Activated CD8-positive, alpha-beta memory T cell treated with anti-CD3 and anti-CD28 coated beads, Interleukin-2, amount 50 U/mL, for 24 hours (primary cell): ENCODE data around the gene UBE2J2.
"Not testable (repeated sequence)": the region's sequence is repeated elsewhere in the genome, so short reads cannot be mapped to it uniquely, and the experiment has no call there.

ENCODE experiments used
- DNase-seq: peaks from one replicate; pipeline ENCODE4 v3.0.0-alpha.2; 2020; ENCODE audit errors: extremely low read depth

UBE2J2 gene

DNA sequence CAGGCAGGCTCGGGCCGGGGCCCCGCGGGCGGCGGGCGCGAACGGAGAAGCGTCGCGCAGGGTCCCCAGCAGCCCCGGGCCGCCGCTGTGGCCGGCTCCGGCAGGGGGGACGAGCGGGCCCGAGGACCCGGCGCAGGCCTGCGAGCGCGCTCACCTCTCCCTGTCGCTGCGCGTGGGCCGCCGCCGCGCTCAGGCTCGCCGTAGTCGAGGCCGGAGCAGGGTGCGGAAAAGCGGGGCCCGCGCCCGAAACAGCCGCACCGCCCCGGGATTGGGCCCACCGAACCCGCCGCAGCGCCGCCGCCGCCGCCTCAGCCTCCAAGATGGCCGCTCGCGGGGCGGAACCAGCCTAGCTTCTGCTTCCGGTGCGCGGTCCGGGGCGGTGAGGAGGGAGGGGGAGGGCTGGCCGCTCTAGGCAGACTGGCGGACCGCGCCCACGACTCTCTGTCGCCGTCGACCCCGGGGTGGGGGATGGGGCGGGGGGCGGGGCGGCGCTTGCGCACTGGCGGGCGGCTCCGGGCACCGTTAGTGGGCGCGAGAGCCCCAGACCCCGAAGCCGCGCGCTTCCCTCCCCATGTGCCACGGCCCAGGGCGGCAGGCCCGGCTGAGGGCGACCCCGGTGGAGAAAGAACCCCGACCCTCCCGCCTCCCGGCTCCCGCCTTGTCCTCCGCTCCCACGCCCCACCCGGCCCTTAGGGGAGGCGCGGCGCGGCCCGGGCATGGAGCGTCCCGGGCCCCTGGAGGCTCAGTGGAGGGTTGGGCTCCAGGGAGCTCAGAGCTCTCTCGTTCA lies at the start of gene UBE2J2:
Gene UBE2J2 (minus strand): TSS at position 343 of the 787 bp plus-strand sequence. CDS start 5,862 bp downstream, outside the sequence.
- peak; percentile 84 for DNase-seq

DNA sequence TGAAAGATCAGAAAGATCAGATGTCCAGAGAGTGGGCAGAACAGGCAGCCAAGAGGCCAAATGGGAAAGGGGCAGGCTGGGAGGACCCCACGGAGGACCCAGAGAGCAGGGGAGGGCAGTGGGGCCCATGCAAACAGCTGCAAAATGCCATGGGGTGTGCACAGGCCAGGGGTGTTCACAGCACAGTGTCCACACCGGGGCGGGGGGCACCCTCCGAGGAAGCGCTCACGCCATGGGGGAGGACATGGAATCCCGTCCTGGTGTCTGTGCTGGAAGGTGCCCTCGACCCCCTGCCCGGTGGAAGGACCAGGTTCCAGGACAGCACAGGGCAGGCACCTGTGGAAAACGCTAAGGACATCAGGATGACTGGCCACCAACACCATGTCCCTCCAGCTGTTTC lies 49.3 kb upstream of the UBE2J2 start:
- no peak for DNase-seq

DNA sequence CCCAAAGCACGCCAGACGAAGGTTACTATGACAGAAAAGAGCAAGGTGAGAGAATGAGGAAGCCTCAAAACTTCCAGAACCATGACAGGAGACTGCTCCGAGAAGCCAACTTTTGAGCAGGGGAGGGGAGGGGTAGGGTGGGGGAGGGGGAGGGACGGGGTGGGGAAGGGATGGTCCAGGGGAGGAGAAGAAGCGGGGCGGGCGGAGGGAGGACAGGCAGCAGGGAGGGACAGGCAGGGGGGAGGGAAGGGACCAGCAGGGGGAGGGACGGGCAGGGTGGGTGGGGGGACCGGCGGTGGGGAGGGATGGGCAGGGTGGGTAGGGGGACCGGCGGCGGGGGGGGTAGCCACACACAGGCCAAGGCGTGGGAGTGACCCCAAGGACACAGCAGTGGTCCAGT lies 48.8 kb upstream of the UBE2J2 start:
- DNase-seq, result no peak

DNA sequence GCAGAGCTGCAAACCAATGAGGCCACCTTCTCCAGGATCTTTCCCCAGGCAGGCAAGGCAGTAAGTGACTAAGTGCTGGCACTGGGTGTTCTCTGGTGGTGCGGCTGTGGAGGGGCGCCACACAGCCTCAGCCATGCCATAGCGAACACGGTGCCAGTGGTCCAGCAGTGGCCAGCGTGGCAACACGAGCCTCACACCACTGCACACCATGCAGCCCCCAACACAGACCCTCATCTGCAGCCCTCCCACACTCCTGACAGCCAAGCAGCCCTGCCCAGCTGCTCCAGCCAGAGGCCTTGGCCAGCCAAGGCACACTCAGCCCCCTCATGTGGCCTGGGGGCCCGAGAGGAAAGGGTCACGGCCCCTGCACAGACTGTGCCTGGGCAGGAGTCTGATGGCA lies 47.8 kb upstream of the UBE2J2 start:
- no peak for DNase-seq

DNA sequence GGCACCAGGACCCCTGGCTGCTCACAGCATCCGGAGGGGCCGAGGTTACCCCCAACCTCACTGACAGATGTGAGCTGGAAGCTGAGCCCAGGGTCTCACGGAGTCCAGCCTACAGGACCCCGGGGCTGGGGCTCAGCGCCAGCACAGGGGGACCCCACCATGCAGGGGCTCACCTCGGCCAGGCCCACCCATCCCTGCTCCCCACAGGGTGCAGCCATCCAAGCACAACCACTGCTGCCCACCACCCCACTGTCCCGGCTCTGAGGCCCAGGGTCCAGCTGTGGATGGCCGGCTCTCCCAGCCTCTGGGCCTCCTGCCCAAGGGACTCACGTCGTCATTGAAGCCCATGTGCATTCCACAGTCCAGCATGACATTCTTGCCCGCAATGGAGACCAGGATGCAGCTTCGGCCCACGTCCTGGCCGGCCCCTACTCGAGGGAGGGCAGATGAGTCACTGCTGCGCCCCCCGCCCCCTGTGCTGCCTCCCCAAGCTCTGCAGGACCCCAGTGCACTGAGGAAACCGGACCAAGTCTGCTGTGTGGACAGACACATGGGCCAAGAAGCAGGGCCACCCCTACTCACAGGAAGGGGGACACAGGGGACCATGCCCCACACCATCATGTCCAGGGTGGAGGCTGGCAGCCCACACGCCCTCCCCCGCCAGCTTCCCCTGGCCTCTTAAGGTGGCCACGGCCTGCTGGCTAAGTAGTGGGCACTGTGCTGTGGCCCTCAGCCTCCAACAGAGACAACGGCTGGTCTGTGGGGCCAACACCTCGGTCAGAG lies 47.2 kb upstream of the UBE2J2 start:
- DNase-seq, result no peak

DNA sequence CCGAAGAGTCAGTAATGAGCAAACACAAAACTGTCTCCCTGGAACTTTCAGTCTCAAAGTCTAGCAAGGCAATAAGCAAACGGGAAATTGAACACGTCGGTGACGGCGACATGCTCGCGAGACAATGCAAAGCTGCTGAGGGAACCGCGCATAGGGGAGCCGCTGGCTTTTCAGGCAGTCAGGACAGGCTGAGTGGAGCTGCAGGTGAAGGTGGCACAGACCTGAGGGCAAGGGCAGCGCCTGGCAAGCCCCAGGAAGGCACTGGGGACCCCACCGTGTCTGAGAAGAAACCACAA lies 45.9 kb upstream of the UBE2J2 start:
- no peak for DNase-seq

DNA sequence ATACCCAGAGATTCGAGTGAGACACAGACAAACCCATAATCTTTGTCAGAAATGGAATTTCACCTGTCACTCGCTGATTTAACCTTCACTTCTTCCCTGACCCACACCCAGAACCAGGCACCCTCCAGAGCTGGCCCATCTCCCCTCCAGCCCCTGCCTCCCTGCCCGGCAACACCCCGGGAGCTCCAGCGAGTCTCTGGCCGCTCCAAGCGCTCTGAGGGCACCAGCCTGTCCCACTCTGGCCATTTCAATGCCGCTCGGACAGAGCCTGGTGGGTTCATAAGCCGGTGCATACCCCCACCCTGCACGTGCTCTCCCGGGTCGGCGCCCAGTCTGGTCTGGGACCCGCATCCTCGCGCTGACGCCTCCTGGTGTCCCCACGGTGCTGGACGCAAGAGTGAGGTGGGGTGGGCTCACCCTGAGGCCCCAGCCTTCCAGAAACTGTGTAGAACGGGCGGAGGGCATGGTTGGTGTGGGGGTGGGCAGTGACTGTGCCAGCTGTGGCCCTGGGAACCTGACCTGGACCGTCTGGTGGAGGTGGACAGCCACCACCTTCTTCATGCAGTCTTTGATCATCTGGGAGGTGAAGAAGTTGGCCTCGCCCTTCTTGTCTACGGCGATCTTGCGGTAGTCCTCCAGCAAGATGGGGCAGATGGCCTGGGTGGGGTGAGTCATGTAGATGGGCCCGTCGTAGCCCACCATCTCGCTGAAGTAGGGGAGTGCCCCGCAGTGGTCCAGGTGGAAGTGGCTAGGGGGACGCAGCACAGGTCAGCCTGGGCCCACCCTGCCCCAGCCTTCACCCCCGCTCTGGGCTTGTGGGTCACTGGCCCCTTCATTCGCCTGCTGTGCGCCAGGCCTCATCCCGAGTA lies 45.4 kb upstream of the UBE2J2 start:
- DNase-seq, result no peak

DNA sequence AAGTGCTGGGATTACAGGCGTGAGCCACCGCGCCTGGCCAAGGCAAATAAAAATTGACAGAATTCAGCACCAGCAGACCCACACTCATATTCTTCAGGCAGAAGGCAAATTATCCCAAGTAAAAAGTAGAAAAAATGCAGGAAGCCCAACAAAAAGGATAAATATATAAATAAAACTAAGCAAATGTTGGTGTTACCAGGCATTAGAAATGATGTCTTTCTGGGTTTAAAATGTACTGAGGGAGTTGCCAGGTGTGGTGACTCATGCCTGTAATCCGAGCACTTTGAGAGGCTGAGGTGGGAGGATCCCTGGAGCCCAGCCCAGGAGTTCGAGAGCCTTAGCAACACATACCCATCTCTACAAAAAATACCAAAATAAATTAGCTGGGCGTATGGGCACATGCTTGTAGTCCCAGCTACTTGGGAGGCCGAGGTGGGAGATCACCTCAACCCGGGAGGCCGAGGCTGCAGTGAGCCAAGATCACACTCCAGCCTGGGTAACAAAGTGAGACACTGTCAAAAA lies 44.5 kb upstream of the UBE2J2 start:
- DNase-seq, result no peak

DNA sequence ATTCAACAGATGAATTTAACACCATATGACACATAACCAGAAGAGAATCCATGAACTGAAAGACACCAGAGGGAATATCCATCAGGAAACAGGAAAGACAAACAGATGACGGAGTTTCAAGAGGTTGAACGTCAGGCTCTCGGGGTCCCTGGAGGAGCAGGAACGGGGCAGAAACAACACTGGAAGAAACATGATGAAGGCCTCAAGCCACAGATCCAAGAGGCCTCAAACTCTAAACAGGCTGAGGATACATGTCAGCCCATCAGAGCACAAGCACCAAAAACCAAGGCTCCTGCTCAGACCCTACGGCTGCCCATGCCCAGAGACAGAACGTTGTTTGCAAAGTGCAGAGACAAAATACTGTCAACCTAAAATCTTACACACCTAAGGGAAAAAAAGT lies 43.8 kb upstream of the UBE2J2 start:
- no peak for DNase-seq

DNA sequence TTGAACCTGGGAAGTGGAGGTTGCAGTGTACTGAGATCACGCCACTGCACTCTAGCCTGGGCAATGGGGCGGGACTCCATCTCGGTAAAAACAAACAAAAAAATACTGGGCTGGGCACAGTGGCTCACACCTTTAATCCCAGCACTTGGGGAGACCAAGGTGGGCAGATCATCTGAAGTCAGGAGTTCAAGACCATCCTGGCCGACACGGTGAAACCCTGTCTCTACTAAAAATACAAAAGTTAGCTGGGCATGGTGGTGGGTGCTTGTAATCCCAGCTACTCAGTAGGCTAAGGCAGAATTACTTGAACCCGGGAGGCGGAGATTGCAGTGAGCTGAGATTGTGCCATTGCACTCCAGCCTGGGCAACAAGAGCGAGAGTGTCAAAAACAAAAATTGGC lies 42.5 kb upstream of the UBE2J2 start:
- DNase-seq, result not testable (repeated sequence)

DNA sequence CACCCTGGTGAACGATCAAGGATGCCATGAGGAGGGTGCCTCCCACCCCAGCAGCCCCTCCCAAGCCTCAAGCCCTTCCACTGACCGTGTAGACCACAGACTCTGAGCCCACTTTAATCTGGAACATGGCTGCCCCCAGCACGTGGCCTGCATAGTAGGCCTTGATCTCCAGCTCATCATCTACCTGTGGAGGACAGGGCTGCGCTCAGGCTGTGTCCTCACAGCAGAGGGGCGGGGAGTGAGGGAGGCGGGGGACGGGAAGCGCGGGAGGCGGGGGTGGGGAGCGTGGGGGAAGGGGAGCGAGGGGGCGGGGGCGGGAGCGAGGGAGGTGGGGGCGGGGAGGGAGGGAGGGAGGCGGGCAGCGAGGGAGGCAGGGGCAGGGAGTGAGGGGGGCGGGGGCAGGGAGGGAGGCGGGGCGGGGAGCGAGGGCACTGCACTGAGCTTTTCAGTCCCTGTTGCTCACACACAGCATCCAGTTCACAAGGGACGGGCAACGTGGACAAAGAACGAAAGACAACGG lies 41.8 kb upstream of the UBE2J2 start:
- DNase-seq, result no peak

DNA sequence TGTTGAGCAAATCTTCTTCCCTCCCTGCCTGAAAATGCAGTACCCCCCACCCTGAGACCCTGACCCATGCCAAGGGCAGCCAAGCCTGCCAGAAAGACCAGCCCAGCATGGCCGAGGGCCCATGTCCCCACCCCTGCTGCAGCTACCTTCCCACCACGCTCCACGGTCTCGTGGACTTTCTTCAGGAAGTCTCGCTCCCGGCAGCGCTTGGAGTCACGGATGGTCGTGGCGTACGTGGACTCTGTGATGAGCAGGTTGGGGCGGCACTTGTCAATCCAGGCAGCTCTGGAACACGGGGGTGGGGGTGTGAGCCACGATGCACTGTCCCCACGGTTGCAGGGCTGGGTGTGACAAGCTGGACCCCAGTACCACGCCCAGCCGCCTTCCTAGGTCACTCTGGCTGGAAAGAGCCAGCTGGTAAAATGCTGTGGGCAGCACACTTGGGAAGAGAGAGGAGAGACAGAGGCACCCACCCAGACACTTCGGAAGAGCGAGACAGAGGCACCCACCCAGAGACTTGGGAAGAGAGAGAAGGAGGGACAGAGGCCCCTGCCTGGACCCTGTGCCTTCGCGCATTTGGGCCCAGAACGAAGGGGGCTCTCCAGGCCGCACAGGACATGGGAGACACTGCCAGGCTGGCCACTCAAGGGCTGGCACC lies 41.2 kb upstream of the UBE2J2 start:
- no peak for DNase-seq

DNA sequence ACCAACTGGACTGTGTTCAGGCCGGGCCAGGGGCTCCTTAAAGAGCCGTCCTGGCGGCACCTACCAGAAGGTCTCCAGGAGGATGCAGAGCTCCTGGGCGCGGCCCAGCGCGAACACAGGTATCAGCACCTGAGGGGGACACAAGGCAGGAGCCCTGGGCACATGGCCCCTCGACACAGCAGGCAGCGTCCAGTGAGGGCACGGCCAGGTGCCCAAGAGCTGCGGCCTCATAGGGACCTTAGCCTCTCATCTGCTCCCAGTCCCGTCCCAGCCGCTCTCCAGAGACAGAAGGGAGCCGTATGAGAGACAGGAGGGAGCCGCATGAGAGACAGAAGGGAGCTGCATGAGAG lies 40.6 kb upstream of the UBE2J2 start:
- DNase-seq, result no peak

DNA sequence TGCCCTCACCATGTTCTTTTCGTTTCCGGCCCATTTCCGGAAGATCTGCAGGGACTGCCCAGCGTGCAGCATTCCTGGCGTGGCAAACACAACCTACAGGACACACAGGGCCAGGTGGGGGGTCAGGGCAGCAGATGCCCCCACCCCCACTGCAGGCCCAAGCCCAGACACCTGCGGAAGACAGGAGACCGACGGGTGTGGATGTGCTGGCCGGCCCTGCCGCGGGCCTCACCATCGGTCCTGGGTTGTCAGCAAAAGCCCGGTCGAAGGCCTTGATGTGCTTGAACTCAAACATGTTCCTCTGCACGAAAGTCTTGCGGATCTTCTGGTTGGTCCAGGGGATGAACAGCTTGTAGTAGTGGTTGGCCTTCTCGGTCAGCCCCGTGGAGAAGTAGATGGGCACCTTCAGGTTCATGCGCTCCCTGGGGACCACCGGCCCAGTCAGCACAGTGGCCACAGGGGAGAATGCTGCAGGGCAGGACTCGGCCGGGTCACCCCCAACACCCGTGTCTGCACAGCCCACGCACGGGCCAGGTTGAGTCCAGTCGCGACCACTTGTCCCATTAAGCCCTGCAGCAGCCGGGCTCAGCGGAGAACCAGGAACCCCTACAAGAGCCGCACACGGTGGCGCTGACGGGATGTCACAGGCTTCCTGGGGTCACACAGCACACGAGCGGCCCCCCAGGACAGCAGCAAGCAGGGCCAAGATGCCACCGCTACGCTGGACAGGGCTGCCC lies 40.0 kb upstream of the UBE2J2 start:
- no peak for DNase-seq

DNA sequence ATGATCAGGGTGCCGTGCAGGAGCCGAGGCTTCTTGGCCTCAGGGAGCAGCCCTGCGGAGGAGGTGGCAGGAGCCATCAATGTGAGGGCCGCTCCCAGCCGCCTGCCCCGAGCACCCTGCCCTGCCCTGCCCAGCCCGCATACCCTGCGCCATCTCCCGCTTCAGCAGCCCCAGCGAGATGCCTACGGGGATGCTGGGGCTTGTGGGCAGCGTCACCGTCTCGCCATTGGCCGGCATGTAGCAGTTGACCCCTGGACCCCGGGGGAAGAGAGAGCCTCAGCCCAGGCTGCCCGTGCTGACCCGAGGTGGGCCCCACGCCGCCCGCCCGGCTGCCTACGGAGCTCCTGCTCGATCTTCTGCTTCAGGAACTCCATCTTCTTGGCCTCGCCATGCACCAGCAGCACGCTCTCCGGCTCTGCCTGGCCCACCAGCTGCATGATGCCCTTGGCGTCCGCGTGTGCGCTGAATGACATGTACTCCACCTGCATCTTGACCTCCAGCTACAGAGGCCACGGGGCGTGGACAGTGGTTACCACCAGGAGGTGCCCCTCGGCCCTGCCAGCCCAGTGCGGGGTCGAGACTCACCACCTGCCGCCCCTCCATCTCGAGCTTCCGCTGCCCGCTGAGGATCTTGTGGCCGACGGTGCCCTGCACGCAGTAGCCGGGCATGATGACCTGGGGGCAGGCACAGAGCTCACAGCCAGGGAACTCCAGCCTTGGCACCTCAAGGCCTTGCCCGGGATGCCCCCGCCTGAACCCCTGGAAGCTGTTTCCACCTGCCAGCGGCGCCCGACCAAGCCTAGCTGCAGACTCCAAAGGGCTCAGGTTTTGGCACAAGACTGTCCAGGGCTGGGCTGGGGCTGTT lies 39.0 kb upstream of the UBE2J2 start:
- DNase-seq, result no peak

DNA sequence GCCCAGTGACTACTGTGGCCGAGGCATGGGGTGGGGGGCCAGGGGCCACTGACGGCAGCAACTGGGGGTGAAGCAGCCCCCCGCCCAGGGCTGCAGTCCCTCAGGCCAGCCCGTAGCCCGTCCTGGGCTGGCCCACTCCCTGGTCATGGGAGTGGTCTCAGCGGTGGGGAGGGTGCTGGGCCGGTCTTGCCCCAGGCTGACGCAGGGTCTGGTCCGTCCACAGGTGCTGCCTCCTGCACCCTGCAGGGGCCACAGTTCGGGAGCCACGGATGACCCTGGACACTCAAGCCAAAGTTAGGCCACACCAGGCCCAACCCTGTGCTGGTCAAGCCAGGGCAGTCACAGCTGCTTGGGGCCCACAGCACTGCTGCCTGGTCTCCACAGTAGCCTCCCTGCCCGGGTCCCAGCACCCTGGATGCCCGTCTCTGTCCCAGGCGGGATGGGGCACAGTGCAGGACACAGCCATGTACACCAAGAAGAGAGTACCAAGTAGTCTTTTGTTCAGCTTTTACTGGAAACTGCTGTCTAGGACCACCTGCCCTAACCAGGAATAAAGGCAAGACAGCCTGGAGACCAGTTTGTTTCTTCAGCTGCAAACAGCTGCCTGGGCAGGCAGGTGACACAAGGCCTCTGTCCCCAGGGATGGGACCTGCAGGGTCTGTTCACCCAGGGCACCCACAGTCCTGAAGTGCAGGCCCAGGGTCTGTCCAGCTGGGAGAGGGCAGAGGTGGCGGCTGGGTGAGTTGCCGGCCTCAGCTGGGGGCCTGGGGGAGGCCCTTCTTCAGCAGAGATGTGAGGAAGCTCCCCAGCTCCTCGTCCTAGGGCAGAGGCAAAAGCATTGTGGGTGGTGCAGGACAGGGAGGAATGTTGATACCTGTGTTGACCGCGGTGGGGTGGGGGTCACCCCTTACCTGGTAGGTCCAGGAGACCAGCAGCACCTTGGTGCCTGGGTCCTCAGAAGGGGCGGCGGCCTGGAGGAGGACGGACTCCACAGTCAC lies 37.8 kb upstream of the UBE2J2 start:
- no peak for DNase-seq

DNA sequence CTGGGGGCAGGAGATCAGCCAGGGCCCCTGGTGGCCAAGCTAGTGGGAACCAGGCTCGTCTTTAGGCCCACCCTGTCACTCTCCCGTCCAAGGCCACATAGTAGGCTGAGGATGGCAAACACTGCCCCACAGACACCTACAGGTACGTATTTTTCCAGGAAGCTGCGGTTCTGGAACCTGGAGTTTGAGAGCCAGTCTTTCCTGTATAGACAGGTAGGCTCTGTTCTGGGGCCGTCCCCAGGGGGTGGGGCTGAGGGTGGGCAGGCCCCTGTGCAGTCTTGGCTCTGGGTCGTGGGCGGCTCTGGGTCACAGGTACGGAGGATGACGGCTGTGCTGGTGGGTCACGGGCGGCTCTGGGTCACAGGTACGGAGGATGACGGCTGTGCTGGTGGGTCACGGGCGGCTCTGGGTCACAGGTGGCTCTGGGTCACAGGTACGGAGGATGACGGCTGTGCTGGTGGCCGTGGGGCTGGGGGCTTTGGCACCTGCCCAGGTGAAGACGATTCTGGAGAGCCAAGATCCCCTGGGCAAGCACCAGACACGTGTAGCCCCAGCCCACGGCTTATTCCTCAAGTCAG lies 36.9 kb upstream of the UBE2J2 start:
- no peak for DNase-seq

DNA sequence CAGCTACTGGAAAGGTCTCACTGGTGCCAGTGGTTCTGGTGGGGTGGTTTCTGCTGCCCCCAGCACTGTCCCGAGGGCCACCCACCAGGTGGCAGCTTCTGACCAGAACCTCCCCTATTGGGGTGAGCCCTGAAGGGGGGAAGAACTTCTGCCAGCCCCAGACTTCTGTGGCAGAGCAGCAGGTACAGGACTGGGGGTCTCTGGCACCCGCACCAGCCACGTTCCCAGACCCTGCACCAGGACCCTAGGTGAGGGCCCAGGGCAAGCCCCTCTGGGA lies 36.4 kb upstream of the UBE2J2 start:
- no peak for DNase-seq
